B cell (primary cell): ENCODE measurements around the gene FAM210B. TPM values are rescaled to one million over a fixed set of nuclear protein-coding genes. Genes with fewer than 3 reads are reported as not detected.

Source experiments
- ATAC-seq: fragments of 200-7000 bp; cut with Tn5 transposase; one replicate; pipeline ENCODE4 v1.10.0; 2021; ENCODE audit warnings: low read depth, mild to moderate bottlenecking, moderate number of reproducible peaks, moderate library complexity
- CTCF ChIA-PET: fragments of 350-600 bp; sonication (Branson Sonifier 250); formaldehyde crosslinking; loops from one replicate; lab custom pipeline; 2021; ENCODE audit warnings: antibody characterized with exemption, inconsistent platforms; lab: Charles Lee
- POLR2A ChIA-PET: fragments of 350-600 bp; sonication (Branson Sonifier 250); formaldehyde crosslinking; loops from one replicate; lab custom pipeline; 2021; ENCODE audit warnings: antibody characterized with exemption; lab: Charles Lee
- DNase-seq: peaks from one replicate; pipeline ENCODE4 v3.0.0; 2013
- H2AFZ ChIP-seq: 2 replicates; pipeline ENCODE4 v1.6.1; 2012; ENCODE audit warnings: mild to moderate bottlenecking, low read depth, low read length; ENCODE audit not compliant: insufficient read depth, poor library complexity, severe bottlenecking
- H3K27ac ChIP-seq, 2 donors: 1 replicate in 1 of 2; 2 replicates in 1 of 2; pipeline ENCODE4 v1.5.1; 2012 to 2013; ENCODE audit warnings: low read length in 2 of 2, mild to moderate bottlenecking in 2 of 2, moderate library complexity in 1 of 2
- H3K27me3 ChIP-seq, 4 experiments: fragments of 200-600 bp in 1 of 4; sonication (generic) in 1 of 4; replicated peaks in 1 of 4; 1 replicate in 2 of 4; 2 replicates in 2 of 4; pipeline versions ENCODE4 v1.6.1 to v1.7.0; 2013 to 2016; ENCODE audit warnings: low read length in 3 of 4, mild to moderate bottlenecking in 2 of 4, mixed read lengths in 1 of 4, moderate library complexity in 1 of 4; ENCODE audit not compliant: insufficient read depth in 4 of 4, control insufficient read depth in 3 of 4; ENCODE audit errors: control extremely low read depth in 1 of 4
- H3K36me3 ChIP-seq, 2 experiments: replicated peaks in 1 of 2; 1 replicate in 1 of 2; 2 replicates in 1 of 2; pipeline versions ENCODE4 v1.6.1 to v1.7.1; 2013; ENCODE audit warnings: low read length in 1 of 2; ENCODE audit not compliant: insufficient read depth in 2 of 2, control insufficient read depth in 1 of 2; ENCODE audit errors: control extremely low read depth in 1 of 2, extremely low read depth in 1 of 2
- H3K4me1 ChIP-seq, 2 donors: fragments of 200-600 bp in 1 of 2; sonication (generic) in 1 of 2; 1 replicate in 1 of 2; 2 replicates in 1 of 2; pipeline versions ENCODE4 v1.5.1 to v1.6.1; 2013 to 2017; ENCODE audit warnings: low read length in 2 of 2; ENCODE audit not compliant: control insufficient read depth in 2 of 2, insufficient read depth in 2 of 2
- H3K4me2 ChIP-seq: replicated peaks from 2 replicates; pipeline ENCODE3; 2012; ENCODE audit warnings: mild to moderate bottlenecking, low read depth, low read length; ENCODE audit not compliant: poor library complexity, severe bottlenecking
- H3K4me3 ChIP-seq, 5 experiments: fragments of 200-600 bp in 1 of 5; sonication (generic) in 1 of 5; 1 replicate in 3 of 5; 2 replicates in 2 of 5; pipeline versions ENCODE4 v1.5.1 to v1.7.0; 2011 to 2016; ENCODE audit warnings: low read length in 4 of 5, mild to moderate bottlenecking in 4 of 5, low read depth in 2 of 5, control low read depth in 1 of 5, moderate library complexity in 1 of 5; ENCODE audit not compliant: insufficient read depth in 1 of 5; ENCODE audit errors: control extremely low read depth in 1 of 5, extremely low read depth in 1 of 5
- H3K79me2 ChIP-seq: fragments of 200-600 bp; sonication (generic); one replicate; pipeline ENCODE4 v1.6.0; 2016; ENCODE audit warnings: low read length; ENCODE audit not compliant: control insufficient read depth, insufficient read depth
- H3K9ac ChIP-seq: fragments of 200-600 bp; sonication (generic); 2 replicates; pipeline ENCODE4 v1.6.1; 2017; ENCODE audit warnings: mild to moderate bottlenecking, low read length, moderate library complexity
- H3K9me3 ChIP-seq, 3 donors: one replicate each; pipeline versions ENCODE4 v1.6.1 to v1.7.1; 2013; ENCODE audit warnings: low read length in 2 of 3; ENCODE audit not compliant: control insufficient read depth in 2 of 3, insufficient read depth in 1 of 3; ENCODE audit errors: control extremely low read depth in 1 of 3
- H4K20me1 ChIP-seq: 2 replicates; pipeline ENCODE4 v1.6.0; 2012; ENCODE audit warnings: mild to moderate bottlenecking, low read length; ENCODE audit not compliant: insufficient read depth, control insufficient read depth, poor library complexity, severe bottlenecking
- H3K27ac Mint-ChIP-seq: one replicate; pipeline ENCODE4 v1.8.0; 2021; ENCODE audit warnings: mixed read lengths
- H3K27me3 Mint-ChIP-seq: one replicate; pipeline ENCODE4 v1.8.0; 2021; ENCODE audit warnings: mixed read lengths
- H3K4me1 Mint-ChIP-seq: one replicate; pipeline ENCODE4 v1.8.0; 2021; ENCODE audit warnings: mixed read lengths
- H3K4me3 Mint-ChIP-seq: one replicate; pipeline ENCODE4 v1.8.0; 2021; ENCODE audit warnings: mixed read lengths
- H3K9me3 Mint-ChIP-seq: one replicate; pipeline ENCODE4 v1.8.0; 2022; ENCODE audit warnings: mixed read lengths; ENCODE audit not compliant: insufficient read depth
- EZH2 ChIP-seq: IDR thresholded peaks from 2 replicates; pipeline ENCODE4 v1.6.1; 2012; ENCODE audit warnings: borderline replicate concordance, low read depth, mild to moderate bottlenecking, moderate library complexity, low read length; ENCODE audit not compliant: insufficient read depth, poor library complexity, severe bottlenecking
- WGBS: methylation state at CpG from one replicate; pipeline ENCODE4 v1.1.5; 2013; ENCODE audit warnings: missing lambda C conversion rate; ENCODE audit not compliant: insufficient coverage; 5-methylcytosine and 5-hydroxymethylcytosine counted together
- intact Hi-C: fragments of 100-400 bp; cut with micrococcal nuclease; formaldehyde crosslinking; loops from one replicate; pipeline ENCODE4 v1.10.0; 2022
- polyA plus RNA-seq: library from polyadenylated mRNA; depleted of rRNA; stranded (reverse); fragments of >200 nt; gene quantifications from 2 replicates; pipeline ENCODE4 v1.2.3, GENCODE V29; 2012
- total RNA-seq, 2 donors: library from RNA; stranded (reverse); fragments of 120-200 nt in 1 of 2; gene quantifications; 1 replicate in 1 of 2; 2 replicates in 1 of 2; pipeline versions ENCODE4 v1.2.3 to v1.2.4, GENCODE V29; 2013 to 2022
- TF ChIP-seq, protein P1 (sequence below): fragments of 200-600 bp; IDR thresholded peaks from one replicate; pipeline ENCODE4 v1.8.0; 2022; ENCODE audit warnings: antibody characterized with exemption, mild to moderate bottlenecking

The FAM210B gene
- total and polyA plus RNA-seq, 2 donors (not counting 1 experiment from before 2014, with no cell fraction given) = 4.0 to 13.6 TPM

DNA sequence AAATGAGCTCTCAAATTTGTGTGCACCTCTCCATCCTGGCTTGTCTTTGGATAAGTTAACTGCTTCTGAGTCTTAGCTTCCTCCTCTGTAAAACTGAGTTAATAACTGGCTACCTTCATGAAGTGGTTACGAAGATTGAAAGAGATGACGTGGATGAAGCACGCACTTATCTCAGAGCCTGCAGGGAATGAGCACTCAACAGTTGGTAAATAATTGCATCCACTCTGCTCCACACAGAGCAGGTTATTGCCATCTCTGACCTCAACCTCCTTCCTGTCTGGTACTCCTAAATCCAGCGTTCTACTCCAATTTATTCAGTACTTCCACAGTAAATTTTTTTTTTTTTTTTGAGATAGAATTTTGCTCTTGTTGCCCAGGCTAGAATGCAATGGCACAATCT is 26.4 kb downstream of the FAM210B start:
- TF ChIP-seq EZH2 = no peak
- TF ChIP-seq, protein P1, sequence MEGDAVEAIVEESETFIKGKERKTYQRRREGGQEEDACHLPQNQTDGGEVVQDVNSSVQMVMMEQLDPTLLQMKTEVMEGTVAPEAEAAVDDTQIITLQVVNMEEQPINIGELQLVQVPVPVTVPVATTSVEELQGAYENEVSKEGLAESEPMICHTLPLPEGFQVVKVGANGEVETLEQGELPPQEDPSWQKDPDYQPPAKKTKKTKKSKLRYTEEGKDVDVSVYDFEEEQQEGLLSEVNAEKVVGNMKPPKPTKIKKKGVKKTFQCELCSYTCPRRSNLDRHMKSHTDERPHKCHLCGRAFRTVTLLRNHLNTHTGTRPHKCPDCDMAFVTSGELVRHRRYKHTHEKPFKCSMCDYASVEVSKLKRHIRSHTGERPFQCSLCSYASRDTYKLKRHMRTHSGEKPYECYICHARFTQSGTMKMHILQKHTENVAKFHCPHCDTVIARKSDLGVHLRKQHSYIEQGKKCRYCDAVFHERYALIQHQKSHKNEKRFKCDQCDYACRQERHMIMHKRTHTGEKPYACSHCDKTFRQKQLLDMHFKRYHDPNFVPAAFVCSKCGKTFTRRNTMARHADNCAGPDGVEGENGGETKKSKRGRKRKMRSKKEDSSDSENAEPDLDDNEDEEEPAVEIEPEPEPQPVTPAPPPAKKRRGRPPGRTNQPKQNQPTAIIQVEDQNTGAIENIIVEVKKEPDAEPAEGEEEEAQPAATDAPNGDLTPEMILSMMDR = no peak
- WGBS = 100% methylated on average over 3 of the region's 4 CpGs
- no peaks in the 10 kb centered on the region for H3K4me1 Mint-ChIP-seq
- Histone ChIP-seq H3K36me3 (peaks cover 0 to 2% of the 10 kb centered on the region in 2 experiments), H3K27ac (no peak overlapping the region), H4K20me1 (no peaks in the 10 kb centered on the region), H3K4me1 (no peaks in the 10 kb centered on the region), H3K79me2 (peaks cover 23% of the 10 kb centered on the region), H3K4me3 (no peak overlapping the region), H3K9me3 (no peaks in the 10 kb centered on the region), H3K9ac (no peak overlapping the region), H3K4me2 (no peak overlapping the region), H2AFZ (no peak overlapping the region), H3K27me3 (no peaks in the 10 kb centered on the region)
- no peak for ATAC-seq
- ChIA-PET POLR2A (no interaction called here), CTCF (no interaction called here)
- no peaks in the 10 kb centered on the region for H3K27me3 Mint-ChIP-seq
- no peak overlapping the region for H3K4me3 Mint-ChIP-seq
- intact Hi-C loops = no loop called here
- no peak overlapping the region for H3K27ac Mint-ChIP-seq
- no peaks in the 10 kb centered on the region for H3K9me3 Mint-ChIP-seq
- DNase-seq = no peak

DNA sequence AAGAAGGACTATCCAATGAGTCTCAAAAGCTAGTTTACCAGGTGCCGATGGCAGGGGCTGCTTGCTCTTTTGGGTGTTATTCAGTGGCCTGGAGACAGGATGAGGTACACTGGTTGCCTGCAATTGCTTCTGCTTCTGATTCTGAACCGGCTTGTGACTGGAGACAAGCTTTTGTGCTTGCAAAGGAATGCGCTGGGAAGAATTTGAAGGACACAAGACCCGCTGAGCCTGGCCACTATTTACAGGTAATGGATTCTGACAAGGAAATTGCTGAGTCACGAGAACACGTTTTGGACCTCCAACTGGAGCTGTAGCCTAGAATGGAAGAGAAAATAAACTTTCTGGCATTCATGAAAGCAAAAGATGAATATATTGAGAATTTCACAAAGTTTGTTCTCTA is 27.4 kb downstream of the FAM210B start:
- Mint-ChIP-seq H3K27me3 (no peaks in the 10 kb centered on the region), H3K27ac (no peak overlapping the region), H3K4me3 (no peak overlapping the region), H3K4me1 (no peaks in the 10 kb centered on the region), H3K9me3 (no peaks in the 10 kb centered on the region)
- H3K4me3 ChIP-seq = no peak overlapping the region
- H4K20me1 ChIP-seq = no peaks in the 10 kb centered on the region
- H3K4me2 ChIP-seq = no peak overlapping the region
- no peak overlapping the region for H2AFZ ChIP-seq
- DNase-seq (no peak), ATAC-seq (no peak)
- peaks cover 0 to 2% of the 10 kb centered on the region in 2 experiments for H3K36me3 ChIP-seq
- CTCF ChIA-PET = interaction anchor here (1.2 kb wide), 1 partner anchor 20 kb away, joined by 3 read pairs; no protein-coding TSS in a partner anchor
- no peaks in the 10 kb centered on the region for H3K27me3 ChIP-seq
- H3K27ac ChIP-seq = no peak overlapping the region
- H3K9me3 ChIP-seq = no peaks in the 10 kb centered on the region
- POLR2A ChIA-PET = no interaction called here
- TF ChIP-seq, protein P1 = no peak
- TF ChIP-seq EZH2 = no peak
- H3K4me1 ChIP-seq = peaks cover 3 to 5% of the 10 kb centered on the region in 2 donors
- intact Hi-C loops = no loop called here
- peaks cover 23% of the 10 kb centered on the region for H3K79me2 ChIP-seq
- 97% methylated on average over 6 of the region's 6 CpGs for WGBS
- H3K9ac ChIP-seq = no peak overlapping the region
